Neutrophil (primary cell): ENCODE measurements around the gene TVP23C.

Experiments used
- H3K27ac ChIP-seq: fragments of 200-600 bp; sonication (generic); 2 replicates; pipeline ENCODE4 v1.5.1; 2016; ENCODE audit warnings: mild to moderate bottlenecking, moderate library complexity
- H3K27me3 ChIP-seq: fragments of 200-600 bp; sonication (generic); 2 replicates; pipeline ENCODE4 v1.6.0; 2016; ENCODE audit warnings: mild to moderate bottlenecking
- H3K36me3 ChIP-seq: fragments of 200-600 bp; sonication (generic); 2 replicates; pipeline ENCODE4 v1.5.1; 2017
- H3K4me1 ChIP-seq, 2 experiments: fragments of 200-600 bp in 1 of 2; sonication (generic) in 1 of 2; 1 replicate in 1 of 2; 2 replicates in 1 of 2; pipeline versions ENCODE4 v1.5.1 to v1.6.1; 2013 to 2016; ENCODE audit warnings: low read depth in 1 of 2, low read length in 1 of 2, mild to moderate bottlenecking in 1 of 2, moderate library complexity in 1 of 2; ENCODE audit not compliant: control insufficient read depth in 1 of 2, insufficient read depth in 1 of 2
- H3K4me3 ChIP-seq, 2 experiments: fragments of 200-600 bp in 1 of 2; sonication (generic) in 1 of 2; 1 replicate in 1 of 2; 2 replicates in 1 of 2; pipeline ENCODE4 v1.5.1; 2013 to 2016; ENCODE audit warnings: low read depth in 1 of 2, low read length in 1 of 2, mild to moderate bottlenecking in 1 of 2, moderate library complexity in 1 of 2
- H3K9me3 ChIP-seq: fragments of 200-600 bp; sonication (generic); 2 replicates; pipeline ENCODE4 v1.5.1; 2016
- TF ChIP-seq, protein P1 (sequence below): fragments of 200-600 bp; sonication (generic); IDR thresholded peaks from 2 replicates; pipeline ENCODE4 v1.5.1; 2016; ENCODE audit warnings: antibody characterized with exemption

Gene TVP23C

DNA sequence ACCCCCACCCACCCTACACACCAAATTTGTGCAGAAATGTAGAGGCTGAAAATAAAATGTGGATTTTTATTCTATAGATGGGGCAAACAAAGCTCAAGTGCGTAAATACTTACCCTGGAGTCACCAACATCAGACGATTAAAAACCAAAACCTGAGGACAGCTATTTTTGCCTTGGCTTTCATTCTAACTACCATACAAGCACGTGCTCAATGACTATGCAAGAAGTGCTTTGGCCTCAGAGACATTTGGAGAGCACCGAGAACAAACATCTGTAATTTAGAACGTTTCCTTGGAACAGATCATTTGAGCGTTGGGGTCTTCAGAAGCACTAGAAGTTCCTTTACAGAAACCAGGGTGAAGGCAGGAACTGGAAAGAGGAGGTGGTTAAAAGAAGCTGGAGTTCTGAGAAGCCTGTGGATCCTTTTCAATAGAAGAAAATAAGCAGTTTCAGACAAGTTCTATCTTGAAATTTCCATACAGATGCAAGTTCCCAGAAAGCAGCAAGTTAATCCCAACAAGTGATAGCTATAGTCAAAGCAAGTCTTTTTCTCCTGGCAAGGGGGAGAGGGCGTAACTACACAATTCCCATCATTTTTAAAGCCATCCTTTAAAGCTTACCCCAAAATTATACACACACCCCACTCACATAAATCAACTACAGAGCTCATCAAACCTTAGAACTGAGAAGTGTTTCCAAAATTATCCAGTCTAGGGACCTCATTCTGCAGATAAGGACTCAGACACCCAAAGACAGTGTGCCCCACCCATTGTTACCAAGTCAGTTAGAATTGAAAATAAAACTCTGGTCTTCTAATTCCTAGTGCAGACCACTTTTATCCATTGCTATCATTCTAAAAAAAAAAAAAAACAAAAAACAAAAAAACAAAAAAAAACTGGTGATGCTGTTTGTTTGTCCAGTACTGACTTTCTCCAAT is 66.3 kb downstream of the TVP23C start:
- TF ChIP-seq, protein P1, sequence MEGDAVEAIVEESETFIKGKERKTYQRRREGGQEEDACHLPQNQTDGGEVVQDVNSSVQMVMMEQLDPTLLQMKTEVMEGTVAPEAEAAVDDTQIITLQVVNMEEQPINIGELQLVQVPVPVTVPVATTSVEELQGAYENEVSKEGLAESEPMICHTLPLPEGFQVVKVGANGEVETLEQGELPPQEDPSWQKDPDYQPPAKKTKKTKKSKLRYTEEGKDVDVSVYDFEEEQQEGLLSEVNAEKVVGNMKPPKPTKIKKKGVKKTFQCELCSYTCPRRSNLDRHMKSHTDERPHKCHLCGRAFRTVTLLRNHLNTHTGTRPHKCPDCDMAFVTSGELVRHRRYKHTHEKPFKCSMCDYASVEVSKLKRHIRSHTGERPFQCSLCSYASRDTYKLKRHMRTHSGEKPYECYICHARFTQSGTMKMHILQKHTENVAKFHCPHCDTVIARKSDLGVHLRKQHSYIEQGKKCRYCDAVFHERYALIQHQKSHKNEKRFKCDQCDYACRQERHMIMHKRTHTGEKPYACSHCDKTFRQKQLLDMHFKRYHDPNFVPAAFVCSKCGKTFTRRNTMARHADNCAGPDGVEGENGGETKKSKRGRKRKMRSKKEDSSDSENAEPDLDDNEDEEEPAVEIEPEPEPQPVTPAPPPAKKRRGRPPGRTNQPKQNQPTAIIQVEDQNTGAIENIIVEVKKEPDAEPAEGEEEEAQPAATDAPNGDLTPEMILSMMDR, result no peak
- Histone ChIP-seq H3K27ac (no peak overlapping the region), H3K4me1 (peaks cover 0 to 4% of the 10 kb centered on the region in 2 experiments), H3K36me3 (no peaks in the 10 kb centered on the region), H3K27me3 (no peaks in the 10 kb centered on the region), H3K4me3 (no peak overlapping the region), H3K9me3 (no peaks in the 10 kb centered on the region)

DNA sequence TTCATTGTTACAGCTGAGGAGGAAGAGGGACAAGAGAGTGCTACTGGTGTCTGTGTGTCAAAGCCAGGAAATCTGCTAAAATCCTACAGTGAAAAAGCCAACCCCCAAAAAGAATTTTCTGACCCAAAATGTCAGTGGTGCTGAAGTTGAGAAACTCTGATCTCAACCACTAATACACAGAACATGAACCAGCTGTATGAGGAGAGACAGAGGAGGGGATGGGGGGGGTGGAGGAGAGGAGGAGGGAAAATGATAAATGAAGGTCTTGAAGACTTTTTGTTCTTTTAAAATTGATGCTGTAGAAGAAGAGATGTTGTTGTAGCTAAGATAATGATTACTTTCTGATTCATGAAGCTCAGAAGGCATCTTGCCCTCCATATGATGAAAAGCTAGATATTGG is 68.5 kb downstream of the TVP23C start:
- no peaks in the 10 kb centered on the region for H3K36me3 ChIP-seq
- H3K4me1 ChIP-seq, result no peaks in the 10 kb centered on the region
- H3K9me3 ChIP-seq, result no peaks in the 10 kb centered on the region
- H3K4me3 ChIP-seq, result no peak overlapping the region
- no peak overlapping the region for H3K27ac ChIP-seq
- TF ChIP-seq, protein P1, result no peak
- no peaks in the 10 kb centered on the region for H3K27me3 ChIP-seq

DNA sequence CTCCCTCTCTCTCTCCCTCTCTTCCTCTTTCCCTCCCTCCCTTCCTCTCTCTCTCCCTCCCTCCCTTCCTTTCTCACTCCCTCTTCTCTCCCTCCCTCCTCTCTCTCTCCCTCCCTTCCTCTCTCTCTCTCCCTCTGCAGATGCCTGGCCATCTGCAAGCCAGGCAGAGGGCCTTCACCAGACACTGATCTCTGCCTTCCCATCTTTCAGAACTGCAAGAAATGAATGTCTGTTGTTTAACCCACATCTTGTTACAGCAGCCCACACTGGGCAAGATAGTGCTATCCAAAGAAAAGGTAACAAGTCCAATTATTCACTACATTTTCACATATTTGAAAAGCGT is 69.6 kb downstream of the TVP23C start:
- Histone ChIP-seq H3K4me1 (no peaks in the 10 kb centered on the region), H3K9me3 (no peaks in the 10 kb centered on the region), H3K4me3 (no peak overlapping the region), H3K27me3 (no peaks in the 10 kb centered on the region), H3K27ac (no peak overlapping the region), H3K36me3 (no peaks in the 10 kb centered on the region)
- TF ChIP-seq, protein P1, result no peak

DNA sequence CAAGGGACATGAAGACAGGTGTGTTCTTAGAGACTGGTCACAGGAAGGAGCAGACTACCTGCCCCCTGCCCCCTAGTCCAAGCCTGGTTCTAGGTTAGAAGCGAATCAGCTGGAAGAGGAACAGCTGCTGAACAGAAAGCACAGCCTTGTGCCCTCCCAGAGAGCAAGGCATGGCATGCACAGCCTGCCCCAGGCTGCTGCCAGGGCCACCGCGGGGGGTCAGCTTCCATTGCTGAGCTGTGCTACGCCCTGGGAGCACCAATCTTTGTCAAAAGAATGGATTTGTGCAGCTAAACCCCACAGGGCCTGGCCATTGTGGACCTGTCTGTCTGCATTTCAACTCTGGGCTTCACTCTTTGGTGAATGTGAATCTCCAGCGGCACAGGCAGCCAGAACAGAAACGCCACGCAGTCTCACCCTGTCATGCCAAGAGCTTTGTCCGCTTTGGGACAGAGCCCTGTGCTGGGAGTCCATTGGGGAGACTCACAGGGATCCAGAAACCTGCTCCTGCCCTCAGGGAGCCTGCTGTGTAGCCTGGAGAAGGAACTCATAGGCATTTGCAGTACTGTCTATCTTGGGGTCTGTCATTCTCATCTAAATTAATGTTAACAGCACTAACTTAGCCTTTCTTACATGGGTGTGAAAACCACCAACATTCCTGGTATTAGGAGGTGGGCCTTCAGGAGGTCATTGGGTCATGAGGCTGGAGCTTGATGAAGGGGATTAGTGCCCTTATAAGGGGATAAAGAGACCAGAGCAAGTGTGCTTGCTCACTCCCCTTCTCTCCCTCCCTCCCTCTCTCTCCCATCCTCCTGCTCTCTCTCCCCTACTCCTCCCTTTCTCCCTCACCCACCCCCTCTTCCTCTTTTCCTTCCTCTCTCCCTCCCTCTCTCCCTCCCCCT is 70.2 kb downstream of the TVP23C start:
- no peak overlapping the region for H3K27ac ChIP-seq
- no peaks in the 10 kb centered on the region for H3K9me3 ChIP-seq
- TF ChIP-seq, protein P1, result no peak
- H3K4me3 ChIP-seq, result no peak overlapping the region
- H3K4me1 ChIP-seq, result no peaks in the 10 kb centered on the region
- no peaks in the 10 kb centered on the region for H3K36me3 ChIP-seq
- no peaks in the 10 kb centered on the region for H3K27me3 ChIP-seq

DNA sequence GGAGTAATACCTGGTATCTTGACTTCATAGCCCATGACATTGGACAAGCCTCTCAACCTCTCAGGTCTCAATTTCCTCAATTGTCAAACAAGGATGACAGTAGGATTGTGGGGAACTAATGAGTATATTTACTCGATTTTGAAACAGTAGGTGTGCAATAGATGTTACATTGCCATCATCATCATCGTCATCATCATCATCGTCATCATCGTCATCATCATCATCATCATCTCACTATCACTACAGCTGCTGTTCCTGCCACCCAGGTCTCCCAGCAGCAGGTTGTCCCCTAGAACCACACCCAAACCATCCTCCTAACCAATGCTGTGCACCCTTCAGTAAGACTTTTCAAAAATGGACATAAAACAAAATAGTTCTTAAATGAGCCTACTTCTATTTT is 71.1 kb downstream of the TVP23C start:
- no peaks in the 10 kb centered on the region for H3K9me3 ChIP-seq

More for the DNA sequence above, 71.1 kb downstream of the TVP23C start:
- Histone ChIP-seq H3K4me3 (no peak overlapping the region), H3K27me3 (no peaks in the 10 kb centered on the region), H3K36me3 (no peaks in the 10 kb centered on the region), H3K4me1 (no peaks in the 10 kb centered on the region), H3K27ac (no peak overlapping the region)
- TF ChIP-seq, protein P1, result no peak
